Caco-2 (cell line): ENCODE measurements around the gene TCEA3. TPM values are rescaled to one million over a fixed set of nuclear protein-coding genes. Genes with fewer than 3 reads are reported as not detected.
A peak's percentile ranks its signal among the peaks of the same experiment; 100 is the strongest.

Source experiments
- BruUV-seq: library from RNA; stranded (reverse); fragments of 400-500 nt; replicated peaks from 2 replicates; lab custom pipeline; 2021; lab: Mats Ljungman, UMichigan
- CTCF ChIA-PET: fragments of 300-600 bp; sonication (Branson Sonifier 250); formaldehyde crosslinking; loops from one replicate; lab custom pipeline; 2022; ENCODE audit warnings: antibody characterized with exemption; lab: Charles Lee
- POLR2A ChIA-PET: fragments of 300-600 bp; sonication (Branson Sonifier 250); formaldehyde crosslinking; loops from one replicate; lab custom pipeline; 2022; ENCODE audit warnings: antibody characterized with exemption; lab: Charles Lee
- DNase-seq, 2 experiments: peaks; one replicate each; pipeline versions ENCODE4 v3.0.0 to v3.0.0-alpha.2; 2020 to 2022
- H3K27me3 ChIP-seq: replicated peaks from 2 replicates; pipeline ENCODE4 v1.6.0; 2011; ENCODE audit warnings: low read length; ENCODE audit not compliant: control insufficient read depth, insufficient read depth
- H3K36me3 ChIP-seq: 2 replicates; pipeline ENCODE4 v1.5.1; 2011; ENCODE audit warnings: low read length; ENCODE audit not compliant: control insufficient read depth, insufficient read depth
- H3K4me1 ChIP-seq: fragments of 250-450 bp; sonication (Bioruptor Pico); 2 replicates; pipeline ENCODE4 v1.5.1; 2020; ENCODE audit warnings: mild to moderate bottlenecking
- H3K4me3 ChIP-seq: 2 replicates; pipeline ENCODE4 v1.5.1; 2011; ENCODE audit warnings: low read depth, mild to moderate bottlenecking, control low read depth, low read length
- H3K9me3 ChIP-seq: fragments of 250-450 bp; sonication (Bioruptor Pico); 2 replicates; pipeline ENCODE4 v1.5.1; 2020; ENCODE audit warnings: mild to moderate bottlenecking, moderate library complexity
- H3K27ac Mint-ChIP-seq: one replicate; pipeline ENCODE4 v1.8.0; 2022; ENCODE audit warnings: mixed read lengths; ENCODE audit not compliant: unreplicated experiment
- H3K27me3 Mint-ChIP-seq: one replicate; pipeline ENCODE4 v1.8.0; 2022; ENCODE audit warnings: mixed read lengths; ENCODE audit not compliant: insufficient read depth, unreplicated experiment
- H3K36me3 Mint-ChIP-seq: one replicate; pipeline ENCODE4 v1.8.0; 2022; ENCODE audit warnings: mild to moderate bottlenecking, mixed read lengths; ENCODE audit not compliant: insufficient read depth, unreplicated experiment
- H3K4me1 Mint-ChIP-seq: one replicate; pipeline ENCODE4 v1.8.0; 2022; ENCODE audit warnings: low read depth, mixed read lengths; ENCODE audit not compliant: unreplicated experiment
- H3K4me3 Mint-ChIP-seq: one replicate; pipeline ENCODE4 v1.8.0; 2022; ENCODE audit warnings: mild to moderate bottlenecking, moderate library complexity, mixed read lengths; ENCODE audit not compliant: unreplicated experiment
- H3K9me3 Mint-ChIP-seq: one replicate; pipeline ENCODE4 v1.8.0; 2022; ENCODE audit warnings: mixed read lengths; ENCODE audit not compliant: unreplicated experiment
- intact Hi-C: fragments of 100-400 bp; cut with micrococcal nuclease; formaldehyde crosslinking; loops from one replicate; pipeline ENCODE4 v1.10.0; 2022; ENCODE audit not compliant: unreplicated experiment
- total RNA-seq: library from RNA; stranded (reverse); gene quantifications from 2 replicates; pipeline ENCODE4 v1.2.3, GENCODE V29; 2022
- TF ChIP-seq, protein P1 (sequence below), 2 experiments: fragments of 200-600 bp in 1 of 2; IDR thresholded peaks; 1 replicate in 1 of 2; 2 replicates in 1 of 2; pipeline versions ENCODE4 v1.5.1 to v1.8.0; 2011 to 2022; ENCODE audit warnings: antibody characterized with exemption in 1 of 2, control low read depth in 1 of 2, inconsistent platforms in 1 of 2, low read depth in 1 of 2, low read length in 1 of 2, mild to moderate bottlenecking in 1 of 2, moderate library complexity in 1 of 2; ENCODE audit not compliant: insufficient read depth in 1 of 2, severe bottlenecking in 1 of 2, unreplicated experiment in 1 of 2

TCEA3 gene
- total RNA-seq, 1 experiment from 2014 or later = 14.6 TPM

- peaks cover 18% of the 10 kb centered on the region for H3K36me3 Mint-ChIP-seq
- Histone ChIP-seq H3K27me3 (no peaks in the 10 kb centered on the region), H3K36me3 (no peaks in the 10 kb centered on the region), H3K9me3 (no peaks in the 10 kb centered on the region), H3K4me3 (no peak overlapping the region), H3K4me1 (peaks cover 22% of the 10 kb centered on the region)
- TF ChIP-seq, protein P1, sequence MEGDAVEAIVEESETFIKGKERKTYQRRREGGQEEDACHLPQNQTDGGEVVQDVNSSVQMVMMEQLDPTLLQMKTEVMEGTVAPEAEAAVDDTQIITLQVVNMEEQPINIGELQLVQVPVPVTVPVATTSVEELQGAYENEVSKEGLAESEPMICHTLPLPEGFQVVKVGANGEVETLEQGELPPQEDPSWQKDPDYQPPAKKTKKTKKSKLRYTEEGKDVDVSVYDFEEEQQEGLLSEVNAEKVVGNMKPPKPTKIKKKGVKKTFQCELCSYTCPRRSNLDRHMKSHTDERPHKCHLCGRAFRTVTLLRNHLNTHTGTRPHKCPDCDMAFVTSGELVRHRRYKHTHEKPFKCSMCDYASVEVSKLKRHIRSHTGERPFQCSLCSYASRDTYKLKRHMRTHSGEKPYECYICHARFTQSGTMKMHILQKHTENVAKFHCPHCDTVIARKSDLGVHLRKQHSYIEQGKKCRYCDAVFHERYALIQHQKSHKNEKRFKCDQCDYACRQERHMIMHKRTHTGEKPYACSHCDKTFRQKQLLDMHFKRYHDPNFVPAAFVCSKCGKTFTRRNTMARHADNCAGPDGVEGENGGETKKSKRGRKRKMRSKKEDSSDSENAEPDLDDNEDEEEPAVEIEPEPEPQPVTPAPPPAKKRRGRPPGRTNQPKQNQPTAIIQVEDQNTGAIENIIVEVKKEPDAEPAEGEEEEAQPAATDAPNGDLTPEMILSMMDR (IDR thresholded peaks at IDR 0.05; ENCODE audit: insufficient read depth in 1 of 2, low read depth in 1 of 2, low read length in 1 of 2, severe bottlenecking in 1 of 2, unreplicated experiment in 1 of 2) = no peak
- ChIA-PET CTCF (no interaction called here), POLR2A (interaction anchor here (0.7 kb wide), 1 partner anchor 26 kb away, joined by 3 read pairs; no protein-coding TSS in a partner anchor)
- intact Hi-C loops = no loop called here
- H3K4me1 Mint-ChIP-seq = peaks cover 18% of the 10 kb centered on the region
- peak overlapping the region; percentile 85 for H3K27ac Mint-ChIP-seq
- DNase-seq = no peak
- H3K9me3 Mint-ChIP-seq = no peaks in the 10 kb centered on the region
- H3K4me3 Mint-ChIP-seq = peak overlapping the region; percentile 80
- no peaks in the 10 kb centered on the region for H3K27me3 Mint-ChIP-seq
- no TSS peak for BruUV-seq
These were observed 53.6 kb downstream of the TCEA3 start for GRCh38 chr1:23370709-23371584.

- Histone ChIP-seq H3K4me1 (peaks cover 22% of the 10 kb centered on the region), H3K4me3 (no peak overlapping the region), H3K27me3 (no peaks in the 10 kb centered on the region), H3K36me3 (no peaks in the 10 kb centered on the region), H3K9me3 (no peaks in the 10 kb centered on the region)
- H3K27ac Mint-ChIP-seq = peak overlapping the region; percentile 85
- ChIA-PET CTCF (no interaction called here), POLR2A (interaction anchor here (0.7 to 1.0 kb wide), 2 partner anchors 26 kb away, joined by 3 to 12 read pairs; partner anchors contain the start of gene HNRNPR)
- H3K4me3 Mint-ChIP-seq = peak overlapping the region; percentile 80
- intact Hi-C loops = no loop called here
- peaks cover 18% of the 10 kb centered on the region for H3K36me3 Mint-ChIP-seq
- BruUV-seq = no TSS peak
- no peaks in the 10 kb centered on the region for H3K27me3 Mint-ChIP-seq
- no peaks in the 10 kb centered on the region for H3K9me3 Mint-ChIP-seq
- peaks cover 17% of the 10 kb centered on the region for H3K4me1 Mint-ChIP-seq
- TF ChIP-seq, protein P1 (IDR thresholded peaks at IDR 0.05; ENCODE audit: insufficient read depth in 1 of 2, low read depth in 1 of 2, low read length in 1 of 2, severe bottlenecking in 1 of 2, unreplicated experiment in 1 of 2) = no peak
- DNase-seq = no peak
These were observed 54.2 kb downstream of the TCEA3 start for GRCh38 chr1:23370330-23370708.

- BruUV-seq = TSS peak; percentile 68
- DNase-seq = peak in 1 of 2 experiments; percentile 16
- Mint-ChIP-seq H3K4me3 (peak within 1 kb of the TSS; percentile 80), H3K27ac (peak within 1 kb of the TSS; percentile 85), H3K4me1 (peaks cover 8% of the 10 kb centered on the region), H3K27me3 (no peaks in the 10 kb centered on the region), H3K36me3 (peaks cover 22% of the 10 kb centered on the region), H3K9me3 (no peaks in the 10 kb centered on the region)
- no peaks in the 10 kb centered on the region for H3K27me3 ChIP-seq
- ChIA-PET CTCF (interaction anchor here (0.9 to 1.0 kb wide), 2 partner anchors 25 to 170 kb away, joined by 3 to 6 read pairs; partner anchors contain the start of gene HNRNPR), POLR2A (interaction anchor here (1.0 kb wide), 1 partner anchor 25 kb away, joined by 12 read pairs; the partner anchor contains the start of gene HNRNPR)
- intact Hi-C loops = no loop called here
- peaks cover 22% of the 10 kb centered on the region for H3K4me1 ChIP-seq
- H3K36me3 ChIP-seq = no peaks in the 10 kb centered on the region
- H3K9me3 ChIP-seq = peaks cover 4% of the 10 kb centered on the region; the same call in 1 of the 2 replicates
- H3K4me3 ChIP-seq = peak within 1 kb of the TSS; percentile 73
- TF ChIP-seq, protein P1 (IDR thresholded peaks at IDR 0.05; ENCODE audit: insufficient read depth in 1 of 2, low read depth in 1 of 2, low read length in 1 of 2, severe bottlenecking in 1 of 2, unreplicated experiment in 1 of 2) = no peak
These were observed 55.1 kb downstream of the TCEA3 start, which contains the start of gene ZNF436 for GRCh38 chr1:23369335-23370013. Gene ZNF436, minus strand, starts transcription at chr1:23369836. Its CDS starts 1,831 bp downstream, at chr1:23368005.
